HG03354 (cell line): ENCODE measurements around the gene ARHGAP11A.
"Not testable (repeated sequence)": the region's sequence is repeated elsewhere in the genome, so short reads cannot be mapped to it uniquely, and the experiment has no call there.

Source experiments
- ATAC-seq: cut with Tn5 transposase; IDR thresholded peaks from one replicate; pipeline ENCODE4 v1.9.1; 2021; ENCODE audit warnings: mild to moderate bottlenecking; ENCODE audit not compliant: unreplicated experiment, poor library complexity, severe bottlenecking

Gene ARHGAP11A

GRCh38 chr15:32615051-32615870 is at the start of gene ARHGAP11A:
TSS of gene ARHGAP11A (plus strand) at chr15:32615504. CDS start at chr15:32616212, 708 bp downstream.
- peak; percentile 88 for ATAC-seq

- not testable (repeated sequence) for ATAC-seq
Observed at GRCh38 chr15:32568988-32569387, 46.3 kb upstream of the ARHGAP11A start.

DNA sequence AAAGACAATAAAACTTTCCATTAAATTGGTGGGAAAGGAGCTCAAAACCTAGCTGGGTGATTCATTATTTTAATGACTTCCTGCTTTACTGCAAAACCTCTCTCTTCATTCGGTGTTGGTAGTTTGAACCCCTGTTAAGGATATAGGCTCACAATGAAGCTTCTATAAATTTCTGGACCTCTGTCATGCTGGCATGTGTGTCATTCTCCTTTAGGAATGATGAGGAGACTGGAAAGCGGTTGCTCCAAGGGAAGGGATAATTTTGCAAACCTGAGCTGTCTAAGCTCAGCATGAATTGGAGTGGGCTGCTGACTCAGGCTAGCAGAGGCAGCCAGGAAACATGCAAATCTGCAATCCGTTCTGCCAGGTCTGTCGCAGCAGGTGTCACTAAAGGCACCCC is 36.8 kb upstream of the ARHGAP11A start:
- ATAC-seq = not testable (repeated sequence)

- ATAC-seq = not testable (repeated sequence)
Observed at GRCh38 chr15:32585844-32586243, 29.5 kb upstream of the ARHGAP11A start.

GRCh38 chr15:32593151-32593550 is 22.2 kb upstream of the ARHGAP11A start, which contains the start of gene GOLGA8N:
TSS of gene GOLGA8N (plus strand) at chr15:32593456.
- ATAC-seq = not testable (repeated sequence)

DNA sequence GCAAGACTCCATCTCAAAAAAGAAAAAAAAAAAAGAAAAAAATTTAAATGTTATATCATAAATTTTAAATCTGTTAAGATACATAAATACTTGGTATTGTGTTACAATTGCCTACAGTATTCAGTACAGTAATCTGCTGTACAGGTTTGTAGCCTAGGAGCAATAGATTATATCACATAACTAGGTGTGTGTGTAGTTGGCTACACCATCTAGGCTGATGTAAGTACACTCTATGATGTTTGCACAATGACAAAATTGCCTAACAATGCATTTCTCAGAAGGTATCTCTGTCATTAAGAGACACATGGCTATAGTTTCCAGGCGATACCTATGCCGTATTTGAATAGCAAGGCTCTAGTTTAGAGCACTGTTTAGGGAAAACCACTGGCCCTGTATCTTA is 5.8 kb upstream of the ARHGAP11A start:
- not testable (repeated sequence) for ATAC-seq

GRCh38 chr15:32610719-32611118 is 4.6 kb upstream of the ARHGAP11A start:
- not testable (repeated sequence) for ATAC-seq

DNA sequence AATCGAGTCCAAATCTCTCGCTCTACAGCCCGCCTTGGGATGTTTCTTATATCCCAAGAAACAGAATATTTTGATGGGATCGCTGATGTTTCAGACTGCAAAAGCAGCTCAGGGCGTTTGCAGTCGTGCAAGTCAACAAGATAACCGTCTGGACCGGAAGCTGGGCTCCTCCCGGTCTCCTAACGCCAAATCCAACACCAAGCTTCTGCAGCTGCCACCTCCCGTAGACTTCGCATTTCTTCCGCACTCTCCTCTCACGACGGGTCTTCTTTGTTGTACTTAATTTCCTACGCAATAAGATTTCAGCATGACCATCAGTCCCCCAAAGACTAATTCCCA is 623 bp upstream of the ARHGAP11A start:
- peak; percentile 33 for ATAC-seq

- peak; percentile 13 for ATAC-seq
Observed at GRCh38 chr15:32615871-32616426, 645 bp downstream of the ARHGAP11A start.

GRCh38 chr15:32636410-32636809 is 21.1 kb downstream of the ARHGAP11A start:
- ATAC-seq = no peak

- no peak for ATAC-seq
Observed at GRCh38 chr15:32636908-32637567, 21.7 kb downstream of the ARHGAP11A start.

DNA sequence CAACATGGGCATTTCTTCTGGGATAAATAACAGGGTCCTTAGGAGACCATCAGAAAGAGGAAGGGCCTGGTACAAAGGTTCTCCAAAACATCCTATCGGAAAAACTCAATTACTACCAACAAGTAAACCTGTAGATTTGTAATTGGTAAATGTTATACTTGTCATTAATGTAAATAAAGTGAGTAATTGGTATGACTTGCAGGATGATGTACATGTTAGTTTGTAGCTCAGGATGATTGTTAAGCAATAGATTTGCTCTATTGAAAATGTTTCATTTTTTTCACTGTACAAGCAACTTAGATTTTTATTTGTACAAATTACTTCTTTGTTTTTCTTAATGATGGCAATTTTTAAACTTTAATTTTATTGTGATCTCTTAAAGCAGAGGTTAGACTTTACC is 22.4 kb downstream of the ARHGAP11A start:
- ATAC-seq = no peak

GRCh38 chr15:32641517-32642059 is 26.3 kb downstream of the ARHGAP11A start, which contains the start of gene SCG5:
TSS of gene SCG5 (plus strand) at chr15:32641710. CDS start at chr15:32643593, 1,883 bp downstream.
- no peak for ATAC-seq

DNA sequence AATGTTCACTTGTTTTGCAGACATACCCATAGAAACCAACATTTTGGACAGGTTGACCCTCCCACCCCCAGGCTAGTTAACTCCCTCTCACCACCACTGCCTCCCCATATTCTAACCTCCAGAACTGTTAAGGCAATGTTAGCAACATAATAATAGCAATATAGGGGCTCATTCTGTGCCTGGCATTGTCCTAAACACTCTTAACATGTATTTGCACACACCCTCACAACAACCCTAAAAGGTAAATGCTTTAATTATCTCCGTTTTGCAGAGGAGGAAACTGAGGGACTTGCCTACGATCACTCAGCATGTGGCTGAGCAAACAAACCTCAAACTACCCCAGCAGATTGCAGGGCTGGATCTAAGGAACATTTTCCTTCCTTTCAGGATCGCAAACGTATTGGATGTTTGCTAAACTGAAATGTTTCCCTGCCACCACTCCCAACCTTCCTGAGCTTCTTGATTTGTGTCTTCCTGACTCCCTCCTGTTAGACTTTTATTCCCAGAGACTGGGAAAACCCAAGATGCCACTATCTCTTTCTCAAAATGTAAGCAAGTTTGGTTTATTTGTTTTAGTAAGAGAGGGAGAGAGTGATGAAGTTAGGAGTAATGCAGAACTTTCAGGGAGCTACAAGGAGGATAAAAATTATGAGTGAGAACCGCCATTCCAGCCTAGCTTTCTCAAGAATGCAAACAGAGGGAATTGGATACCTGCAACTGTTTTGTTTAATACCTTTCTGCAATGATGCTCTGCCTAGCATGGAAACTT is 27.5 kb downstream of the ARHGAP11A start:
- ATAC-seq = no peak

DNA sequence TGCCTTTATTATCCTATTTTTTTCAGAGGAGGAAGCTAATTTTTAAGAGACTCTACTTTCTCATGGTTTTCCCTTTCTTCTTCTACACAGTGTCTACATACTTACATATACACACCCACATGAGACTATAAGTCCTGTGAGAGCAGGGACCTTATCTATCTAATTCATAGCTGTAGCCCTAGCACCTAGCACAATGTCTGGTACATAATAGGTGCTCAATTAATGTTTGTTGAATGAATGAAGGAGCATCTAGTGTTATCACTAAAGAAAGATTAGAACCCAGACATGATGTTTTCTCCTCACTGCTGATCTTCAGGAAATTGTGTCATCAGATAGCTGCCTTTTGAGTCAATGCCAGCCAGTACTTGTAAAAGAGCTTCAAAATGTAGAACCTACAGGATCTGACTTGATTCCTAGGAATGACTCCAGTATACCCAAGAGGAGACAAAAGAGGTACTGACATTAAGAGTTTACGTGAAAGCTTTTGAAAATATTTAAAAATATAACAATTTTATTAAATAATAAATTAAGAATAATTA is 28.7 kb downstream of the ARHGAP11A start:
- no peak for ATAC-seq

- no peak for ATAC-seq
Observed at GRCh38 chr15:32646291-32646690, 31.0 kb downstream of the ARHGAP11A start.

DNA sequence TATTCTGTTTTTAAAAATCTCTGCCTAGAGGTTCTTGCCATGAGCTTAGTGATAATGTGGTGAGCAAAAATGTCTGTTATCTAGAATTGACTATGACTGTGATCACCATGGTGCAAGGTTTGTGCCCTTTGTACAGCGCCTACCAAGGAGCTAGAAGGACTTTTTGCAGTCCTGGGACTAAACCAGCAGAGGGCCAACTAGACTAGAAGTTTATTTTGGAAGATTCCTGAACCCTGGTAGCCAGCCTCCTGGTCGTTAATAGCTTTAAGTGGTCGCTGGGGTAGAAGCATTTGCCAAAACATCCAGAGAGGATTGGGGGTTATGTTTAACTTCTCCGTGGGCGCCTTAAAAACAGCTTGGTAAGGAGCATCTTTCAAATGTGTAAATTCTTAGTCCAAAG is 34.0 kb downstream of the ARHGAP11A start:
- no peak for ATAC-seq

DNA sequence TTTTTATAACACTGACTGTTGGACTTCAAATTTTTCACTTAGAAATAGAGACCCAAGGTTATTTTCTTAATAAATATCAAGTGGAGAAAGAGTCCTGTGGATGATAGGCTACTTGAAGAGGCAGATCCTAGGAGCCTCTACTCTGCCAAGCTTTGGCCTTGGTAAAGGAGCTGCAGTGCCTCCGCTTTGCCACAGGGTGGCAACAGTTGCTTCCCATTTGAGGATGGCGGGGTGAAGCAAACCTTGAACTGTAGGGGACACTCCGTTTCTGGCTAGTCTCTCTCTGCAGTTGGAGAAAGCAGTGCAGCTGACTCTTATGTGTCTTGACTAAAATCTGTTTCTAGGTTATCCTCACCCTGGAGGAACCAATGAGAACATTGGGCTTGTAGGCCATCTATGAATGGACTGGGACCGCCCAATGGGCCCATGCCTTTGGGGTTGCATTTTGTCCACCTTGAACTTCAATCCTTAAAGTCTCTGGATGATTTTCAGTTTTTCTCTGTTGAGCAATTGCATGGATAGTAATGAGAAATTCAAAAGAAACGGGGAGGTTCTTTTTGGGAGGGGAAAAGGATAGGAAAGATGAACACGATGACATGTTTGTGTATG is 36.0 kb downstream of the ARHGAP11A start:
- ATAC-seq = peak; percentile 76

- ATAC-seq = no peak
Observed at GRCh38 chr15:32652178-32652577, 36.9 kb downstream of the ARHGAP11A start.
